Airway epithelial cell (primary cell): ENCODE results near the gene PDLIM7. TPM values are rescaled to one million over a fixed set of nuclear protein-coding genes. Genes with fewer than 3 reads are reported as not detected.

ENCODE experiments used
- total RNA-seq: library from RNA; depleted of rRNA; stranded (reverse); fragments of >200 nt; gene quantifications from 2 replicates; pipeline ENCODE4 v1.2.3, GENCODE V29; 2015

PDLIM7 gene, protein sequence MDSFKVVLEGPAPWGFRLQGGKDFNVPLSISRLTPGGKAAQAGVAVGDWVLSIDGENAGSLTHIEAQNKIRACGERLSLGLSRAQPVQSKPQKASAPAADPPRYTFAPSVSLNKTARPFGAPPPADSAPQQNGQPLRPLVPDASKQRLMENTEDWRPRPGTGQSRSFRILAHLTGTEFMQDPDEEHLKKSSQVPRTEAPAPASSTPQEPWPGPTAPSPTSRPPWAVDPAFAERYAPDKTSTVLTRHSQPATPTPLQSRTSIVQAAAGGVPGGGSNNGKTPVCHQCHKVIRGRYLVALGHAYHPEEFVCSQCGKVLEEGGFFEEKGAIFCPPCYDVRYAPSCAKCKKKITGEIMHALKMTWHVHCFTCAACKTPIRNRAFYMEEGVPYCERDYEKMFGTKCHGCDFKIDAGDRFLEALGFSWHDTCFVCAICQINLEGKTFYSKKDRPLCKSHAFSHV
- 108 and 136 TPM in 2 replicates for total RNA-seq

DNA sequence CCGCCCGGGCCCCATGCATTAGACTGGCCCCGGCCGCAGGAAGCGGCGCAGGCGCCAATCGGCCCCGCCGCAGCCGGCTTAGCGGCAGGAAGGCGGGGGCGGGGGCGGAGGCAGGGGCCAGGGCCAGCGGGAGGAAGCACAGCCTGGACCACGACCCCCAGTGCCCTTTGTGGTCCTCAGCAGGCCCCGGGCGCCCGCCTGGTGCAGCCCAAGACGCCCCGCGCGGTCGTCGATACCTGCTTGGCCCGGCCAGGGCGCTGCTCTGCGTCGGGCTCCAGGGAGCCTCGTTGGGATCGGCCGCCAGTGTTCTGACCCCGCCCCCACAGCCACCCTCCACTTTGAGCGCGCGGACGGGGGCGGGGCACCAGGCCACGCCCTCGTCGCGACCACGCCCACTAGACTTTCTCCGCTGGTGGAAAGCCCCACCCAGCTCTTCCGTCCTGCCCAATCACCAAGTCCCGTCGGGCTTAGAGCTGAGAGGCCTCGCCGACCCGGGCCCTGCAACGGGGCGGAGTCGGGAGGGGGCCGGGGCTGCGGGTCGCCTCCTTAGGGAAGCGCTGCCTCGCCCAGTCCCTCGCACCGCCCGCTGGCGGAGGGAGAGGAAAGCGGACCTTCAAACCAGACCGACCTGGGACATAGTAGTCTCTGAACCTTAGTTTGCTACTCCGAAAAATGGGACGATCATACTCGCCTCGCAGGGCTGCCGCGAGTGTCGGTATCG lies at the start of gene PDLIM7:
Gene PDLIM7 (minus strand): TSS at position 313 of the 721 bp plus-strand sequence. CDS start 1,092 bp downstream, outside the sequence.

DNA sequence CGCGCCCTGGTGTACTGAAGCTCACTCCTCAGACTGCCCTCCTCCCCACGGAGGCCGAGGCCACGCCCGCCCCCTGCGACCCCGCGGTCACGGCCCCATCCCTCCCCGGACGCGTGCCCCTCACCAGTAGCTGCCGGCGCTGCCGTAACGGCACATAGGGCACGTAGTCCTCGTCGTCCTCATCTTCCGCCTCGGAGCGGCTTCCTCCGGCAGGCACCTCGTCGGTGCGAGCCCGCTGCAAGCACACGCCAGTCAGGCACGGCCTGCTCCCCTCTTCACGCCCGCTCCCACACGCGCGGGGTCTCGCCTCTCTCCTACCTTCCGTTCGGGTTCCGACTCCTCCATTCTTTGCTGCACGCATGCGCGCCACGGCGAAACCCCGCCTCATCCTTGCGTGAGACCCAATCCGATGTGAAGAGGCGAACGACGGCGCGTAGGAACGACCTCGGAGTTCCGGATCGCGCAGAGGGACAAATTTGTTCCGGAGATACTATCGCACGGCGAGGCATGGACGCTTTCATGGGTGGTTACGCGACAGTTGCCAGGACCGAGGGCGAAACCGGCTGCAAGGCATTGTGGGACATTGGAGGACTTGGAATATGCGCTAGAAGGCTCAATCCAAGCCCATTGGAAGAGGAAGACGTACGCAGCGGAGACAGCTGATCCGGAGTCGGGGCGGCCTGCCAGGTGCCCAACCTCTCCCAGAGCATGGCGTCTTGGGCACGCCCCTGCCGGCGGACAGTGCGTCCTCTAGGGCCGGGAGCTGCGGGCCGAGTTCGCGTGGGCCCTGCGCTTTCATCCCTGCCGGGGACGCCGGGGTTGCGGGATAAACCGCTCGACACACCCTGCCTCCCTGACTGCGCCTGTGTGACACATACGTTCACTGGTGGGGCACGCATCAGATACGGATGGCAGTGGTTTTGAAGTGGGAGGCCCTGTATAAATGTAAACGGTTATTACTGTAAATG lies 19.5 kb upstream of the PDLIM7 start, which contains the start of gene DDX41:
Gene DDX41 (minus strand): TSS at position 361 of the 968 bp plus-strand sequence. CDS start 16 bp downstream, at position 345.

DNA sequence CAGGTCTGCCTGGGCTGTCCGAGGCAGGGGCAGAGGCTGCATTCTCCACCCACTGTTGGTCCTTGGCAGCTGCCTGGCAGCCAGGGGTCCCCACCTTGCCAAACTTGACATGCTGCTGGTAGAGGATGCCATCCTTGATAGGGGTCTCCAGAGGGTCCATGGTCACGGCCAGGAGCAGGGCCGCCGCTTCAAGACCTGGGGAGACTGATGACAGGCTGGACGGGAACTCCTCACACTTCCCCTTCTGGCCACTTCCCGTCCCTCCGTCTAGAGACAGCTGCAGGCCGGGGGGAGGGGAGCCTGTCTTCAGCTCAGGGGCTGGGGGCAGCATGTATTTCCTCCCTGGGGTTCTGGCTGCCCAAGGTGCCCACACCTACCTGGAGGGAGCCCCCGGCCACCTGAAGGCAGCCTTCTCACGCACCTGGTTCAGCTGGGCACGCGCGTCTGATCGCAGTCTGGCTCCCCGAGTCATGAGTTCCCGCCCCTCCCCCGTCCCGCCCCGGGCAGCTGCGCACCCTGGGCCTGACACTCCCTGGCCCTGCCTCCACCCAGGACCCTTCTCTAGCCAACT lies 12.1 kb upstream of the PDLIM7 start, which contains the start of gene DOK3:
Gene DOK3 (minus strand): TSS at position 446 of the 571 bp plus-strand sequence. CDS start 286 bp downstream, at position 160.

DNA sequence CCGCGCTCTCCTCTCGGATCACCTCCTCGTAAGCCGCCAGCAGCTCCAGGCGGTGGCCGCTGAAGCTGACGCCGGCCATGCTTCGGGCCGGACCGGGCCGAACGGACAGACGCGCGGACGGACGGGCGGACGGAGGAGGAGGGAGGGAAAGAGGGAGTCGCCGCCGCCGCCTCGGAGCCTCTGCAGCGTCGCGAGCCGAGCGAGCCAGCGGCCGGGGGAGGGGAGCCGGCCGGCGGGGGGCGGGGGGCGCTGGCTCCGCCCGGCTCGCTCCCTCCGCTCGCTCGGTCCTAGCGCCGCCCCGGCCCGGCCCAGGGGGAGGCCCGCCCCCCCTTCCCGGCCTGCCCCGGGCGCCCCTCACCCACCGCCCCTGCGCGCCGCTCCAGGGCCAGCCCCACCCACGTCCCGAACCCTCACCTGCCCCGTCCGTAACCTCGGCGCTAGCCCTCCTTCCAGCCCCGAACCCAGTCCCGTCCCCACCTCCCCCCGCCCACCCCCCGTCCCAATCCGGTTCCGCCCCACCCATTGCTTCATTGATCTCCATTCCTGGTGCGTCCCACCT lies 23.9 kb downstream of the PDLIM7 start, which contains the start of gene DBN1:
Gene DBN1 (minus strand): TSS at position 192 of the 559 bp plus-strand sequence. CDS start 113 bp downstream, at position 79.

DNA sequence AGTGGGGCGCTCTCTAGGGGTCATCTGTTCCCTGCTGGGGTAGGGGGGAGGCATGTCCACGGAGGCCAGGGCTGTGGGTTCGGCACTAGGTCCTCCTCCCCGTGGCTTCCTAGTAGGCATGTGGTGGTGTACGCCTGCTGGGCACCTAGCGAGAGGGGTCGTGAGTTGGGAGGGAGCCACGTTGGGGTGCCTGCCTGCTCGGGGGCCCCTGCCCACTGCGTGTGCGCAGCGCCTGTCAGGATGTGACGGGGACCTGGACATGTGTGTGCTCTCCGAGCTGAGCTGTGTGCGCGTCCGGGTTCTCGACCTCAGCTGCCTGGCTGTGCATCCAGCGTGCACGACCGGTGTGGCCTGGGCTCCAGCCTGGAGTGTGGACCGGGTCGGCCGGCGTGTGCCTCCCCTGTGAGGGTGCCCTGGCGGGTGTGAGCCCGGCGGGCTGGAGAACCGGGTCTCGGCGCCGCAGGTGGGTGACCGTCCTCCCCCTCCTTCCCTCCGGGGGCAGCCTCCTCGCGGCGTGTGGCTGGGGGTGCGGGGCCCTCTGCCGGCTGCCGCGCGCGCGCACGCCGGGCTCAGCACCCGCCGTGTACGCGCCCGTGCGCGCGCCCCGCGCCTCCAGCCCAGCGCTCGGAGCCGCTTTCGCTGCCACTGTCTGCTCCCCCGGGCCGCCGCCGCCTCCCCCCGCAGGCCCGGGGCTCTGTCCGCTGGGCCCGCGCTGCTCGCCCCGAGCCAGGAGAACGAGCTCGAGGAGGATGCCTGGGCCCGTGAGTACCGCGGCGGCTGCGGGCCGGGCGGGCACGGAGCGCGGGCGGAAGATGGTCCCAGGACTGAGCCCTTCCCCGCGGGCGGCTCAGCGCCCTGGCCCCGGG lies 51.0 kb downstream of the PDLIM7 start, which contains the start of gene PRR7:
Gene PRR7 (plus strand): TSS at position 615 of the 866 bp plus-strand sequence. CDS start 8,254 bp downstream, outside the sequence.

Other genes starting within 250 kb of the PDLIM7 start
- gene RAB24, start 193.9 kb downstream of the PDLIM7 start, total RNA-seq, result 19.6 and 24.3 TPM in 2 replicates
- gene PRELID1, start 193.8 kb downstream of the PDLIM7 start, total RNA-seq, result 165 and 185 TPM in 2 replicates
- 5.8 and 10.9 TPM in 2 replicates for gene MXD3, start 185.7 kb downstream of the PDLIM7 start, total RNA-seq
- 280 and 321 TPM in 2 replicates for gene LMAN2, start 145.9 kb downstream of the PDLIM7 start, total RNA-seq
- 23.4 and 31.0 TPM in 2 replicates for gene RGS14, start 139.7 kb downstream of the PDLIM7 start, total RNA-seq
- not detected in 2 replicates for gene SLC34A1, start 113.2 kb downstream of the PDLIM7 start, total RNA-seq
- gene PFN3, start 96.9 kb downstream of the PDLIM7 start, total RNA-seq, result not detected in 2 replicates
- 14.4 and 19.6 TPM in 2 replicates for gene F12, start 88.0 kb downstream of the PDLIM7 start, total RNA-seq
- 44.1 and 50.4 TPM in 2 replicates for gene GRK6, start 70.9 kb downstream of the PDLIM7 start, total RNA-seq
- 21.9 and 29.7 TPM in 2 replicates for gene PRR7, start 50.8 kb downstream of the PDLIM7 start, total RNA-seq
- gene DBN1, start 24.0 kb downstream of the PDLIM7 start, total RNA-seq, result 126 and 146 TPM in 2 replicates
- gene DOK3, start 12.2 kb upstream of the PDLIM7 start, total RNA-seq, result 0.99 and 1.9 TPM in 2 replicates
- gene DDX41, start 19.4 kb upstream of the PDLIM7 start, total RNA-seq, result 136 and 138 TPM in 2 replicates
- 27.3 and 33.9 TPM in 2 replicates for gene FAM193B, start 57.0 kb upstream of the PDLIM7 start, total RNA-seq
- 134 and 136 TPM in 2 replicates for gene TMED9, start 94.6 kb upstream of the PDLIM7 start, total RNA-seq
- 25.7 and 30.0 TPM in 2 replicates for gene B4GALT7, start 102.5 kb upstream of the PDLIM7 start, total RNA-seq